Right atrium auricular region (tissue), 2 donors: ENCODE measurements around the gene ANKS1B. TPM values are rescaled to one million over a fixed set of nuclear protein-coding genes. Genes with fewer than 3 reads are reported as not detected.

Experiments
- DNase-seq: peaks from one replicate; pipeline ENCODE4 v3.0.0-alpha.2; 2019; ENCODE audit warnings: low spot score
- H3K27ac ChIP-seq, 2 donors: fragments of 200-600 bp; sonication (generic); 1 replicate in 1 of 2; 2 replicates in 1 of 2; pipeline ENCODE4 v1.5.1; 2016 to 2019
- H3K27me3 ChIP-seq, 2 donors: fragments of 200-600 bp; sonication (generic); one replicate each; pipeline versions ENCODE4 v1.5.1 to v1.6.0; 2017 to 2019
- H3K36me3 ChIP-seq: fragments of 200-600 bp; sonication (generic); one replicate; pipeline ENCODE4 v1.5.1; 2016
- H3K4me1 ChIP-seq, 2 donors: fragments of 200-600 bp; sonication (generic); one replicate each; pipeline versions ENCODE4 v1.5.1 to v1.6.0; 2017 to 2019
- H3K4me3 ChIP-seq, 2 donors: fragments of 200-600 bp; sonication (generic); 1 replicate in 1 of 2; 2 replicates in 1 of 2; pipeline ENCODE4 v1.5.1; 2017 to 2019; ENCODE audit warnings: mild to moderate bottlenecking in 1 of 2, moderate library complexity in 1 of 2
- H3K9me3 ChIP-seq, 2 donors: fragments of 200-600 bp; sonication (generic); one replicate each; pipeline ENCODE4 v1.5.1; 2019
- CTCF ChIP-seq, 2 donors: fragments of 200-600 bp; sonication (generic); IDR thresholded peaks; one replicate each; pipeline ENCODE4 v1.5.1; 2019; ENCODE audit warnings: antibody characterized with exemption in 2 of 2
- total RNA-seq, 2 donors: library from RNA; depleted of rRNA; stranded (reverse); fragments of >200 nt; gene quantifications; one replicate each; pipeline ENCODE4 v1.1.0, GENCODE V29; 2016

The ANKS1B gene
- total RNA-seq, 2 donors from 2014 or later = 2.4 to 3.1 TPM

- H3K4me1 ChIP-seq = no peaks in the 10 kb centered on the region
- no peak overlapping the region for H3K27ac ChIP-seq
- no peaks in the 10 kb centered on the region for H3K27me3 ChIP-seq
- DNase-seq = no peak
- no peak overlapping the region for H3K4me3 ChIP-seq
- H3K9me3 ChIP-seq = no peaks in the 10 kb centered on the region
- H3K36me3 ChIP-seq = no peaks in the 10 kb centered on the region
- no peak for TF ChIP-seq CTCF (IDR thresholded peaks at IDR 0.05)
Measured at GRCh38 chr12:98828802-98829600, 1155.7 kb downstream of the ANKS1B start.

DNA sequence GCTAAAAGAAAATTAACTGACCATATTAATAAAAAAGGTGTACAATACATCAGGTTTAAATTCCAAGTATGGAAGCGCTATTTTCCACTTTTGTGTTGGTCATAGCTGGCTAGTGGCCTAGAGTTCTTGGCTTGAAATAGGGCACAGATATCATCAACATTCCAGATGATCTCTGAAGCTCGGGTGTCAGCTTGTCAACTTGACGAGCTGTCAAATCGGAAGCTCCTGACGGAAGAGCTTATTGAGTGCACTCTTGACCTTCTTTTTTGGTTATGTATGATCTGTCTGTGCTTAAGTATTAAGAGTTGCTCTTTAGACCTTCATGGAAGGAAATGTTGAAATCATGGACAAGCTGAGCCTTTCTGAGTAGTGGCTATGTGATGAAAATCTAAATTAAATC is 1161.7 kb downstream of the ANKS1B start:
- Histone ChIP-seq H3K9me3 (no peaks in the 10 kb centered on the region), H3K4me1 (no peaks in the 10 kb centered on the region), H3K36me3 (no peaks in the 10 kb centered on the region), H3K27ac (no peak overlapping the region), H3K4me3 (no peak overlapping the region), H3K27me3 (no peaks in the 10 kb centered on the region)
- TF ChIP-seq CTCF (IDR thresholded peaks at IDR 0.05) = no peak
- DNase-seq = no peak

DNA sequence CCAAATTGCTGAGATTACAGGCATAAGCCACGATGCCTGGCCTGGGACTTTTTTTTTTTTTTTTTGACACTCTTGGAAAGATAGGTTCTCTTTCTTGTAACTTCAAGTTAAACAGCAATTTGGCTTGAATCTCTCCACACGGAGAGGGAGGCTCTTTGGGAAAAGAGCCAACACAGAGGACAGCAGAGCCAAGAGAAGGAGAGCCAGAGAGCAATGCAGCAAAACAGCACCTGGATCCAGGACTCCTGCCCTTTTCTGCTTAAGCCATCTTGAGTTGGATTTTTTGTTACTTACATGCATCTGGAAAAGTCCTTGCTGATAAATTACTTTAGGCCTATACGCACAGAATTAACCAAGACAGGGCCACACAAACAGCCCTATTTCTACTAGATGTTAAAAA is 1162.9 kb downstream of the ANKS1B start:
- Histone ChIP-seq H3K27me3 (no peaks in the 10 kb centered on the region), H3K9me3 (no peaks in the 10 kb centered on the region), H3K4me1 (no peaks in the 10 kb centered on the region), H3K4me3 (no peak overlapping the region), H3K36me3 (no peaks in the 10 kb centered on the region), H3K27ac (no peak overlapping the region)
- TF ChIP-seq CTCF (IDR thresholded peaks at IDR 0.05) = no peak
- DNase-seq = no peak

DNA sequence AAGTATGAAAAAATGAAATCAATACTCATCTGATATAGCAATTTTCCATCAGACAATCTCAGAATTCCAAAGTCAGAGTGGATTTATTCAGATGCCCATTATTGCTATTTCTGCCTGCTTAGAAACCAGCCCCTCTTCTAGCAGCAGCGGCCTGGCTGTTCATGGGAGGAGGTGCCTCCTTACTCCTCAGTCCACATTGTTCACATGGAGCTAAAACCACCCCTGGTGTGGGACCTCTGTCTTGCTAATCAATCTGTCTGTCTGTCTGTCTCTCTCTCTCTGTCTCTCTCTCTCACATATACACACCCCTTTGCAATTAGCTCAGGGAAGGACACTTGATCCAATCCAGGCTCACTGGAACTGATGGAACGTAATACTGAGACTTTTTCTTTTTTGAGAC is 1163.5 kb downstream of the ANKS1B start:
- no peak for TF ChIP-seq CTCF (IDR thresholded peaks at IDR 0.05)
- DNase-seq = no peak
- H3K4me3 ChIP-seq = no peak overlapping the region
- no peaks in the 10 kb centered on the region for H3K36me3 ChIP-seq
- no peaks in the 10 kb centered on the region for H3K9me3 ChIP-seq
- H3K4me1 ChIP-seq = no peaks in the 10 kb centered on the region
- H3K27ac ChIP-seq = no peak overlapping the region
- no peaks in the 10 kb centered on the region for H3K27me3 ChIP-seq

DNA sequence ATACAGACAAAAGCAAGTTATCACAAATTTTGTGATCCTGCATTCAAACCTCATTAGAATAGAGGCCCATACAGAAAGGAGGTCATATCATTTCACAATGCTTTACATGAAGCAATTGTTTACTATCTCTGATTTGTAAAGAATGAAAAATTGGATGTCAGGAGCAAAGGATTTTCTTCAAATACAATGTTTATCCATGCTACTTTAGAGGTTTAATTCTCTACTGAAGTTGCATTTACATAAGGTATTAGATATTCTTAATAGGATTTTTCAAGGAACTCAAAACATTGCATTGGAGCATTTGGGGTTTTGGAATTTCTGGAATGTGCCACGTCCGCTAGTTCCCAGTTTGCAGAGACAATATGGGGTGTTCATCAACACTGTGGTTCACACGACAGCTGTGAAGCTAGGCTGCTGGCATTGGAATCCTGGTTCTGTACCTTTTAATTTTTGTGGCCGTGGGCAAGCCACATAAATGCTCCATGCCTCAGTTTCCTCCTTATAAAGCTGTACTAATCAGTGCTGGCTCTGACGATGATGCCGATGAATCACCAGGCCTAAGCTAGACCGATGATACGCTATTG is 1164.8 kb downstream of the ANKS1B start:
- no peaks in the 10 kb centered on the region for H3K4me1 ChIP-seq
- no peak for TF ChIP-seq CTCF (IDR thresholded peaks at IDR 0.05)

More for the DNA sequence above, 1164.8 kb downstream of the ANKS1B start:
- DNase-seq = no peak
- Histone ChIP-seq H3K9me3 (no peaks in the 10 kb centered on the region), H3K27ac (no peak overlapping the region), H3K36me3 (no peaks in the 10 kb centered on the region), H3K27me3 (no peaks in the 10 kb centered on the region), H3K4me3 (no peak overlapping the region)
